Measurements from ENCODE around the gene COMMD7. TPM values are rescaled to one million over a fixed set of nuclear protein-coding genes. Genes with fewer than 3 reads are reported as not detected.
A peak's percentile ranks its signal among the peaks of the same experiment; 100 is the strongest.

The COMMD7 gene
- total RNA-seq (25.8 TPM), polyA plus RNA-seq (57.6 TPM)
- long read RNA-seq, donor 1, partial matches to known transcripts: 0 of 4 reads
- long read RNA-seq, donor 1, other reads (novel, unspliced or antisense): 0 of 4 reads
- long read RNA-seq, donor 2, transcript COMMD7-201 (9 exons, 1,900 nt): major isoform, 21 of 25 reads
- long read RNA-seq, donor 2, partial matches to known transcripts: 0 of 25 reads
- long read RNA-seq, donor 2, other reads (novel, unspliced or antisense): 0 of 25 reads
- long read RNA-seq, donor 3, transcript COMMD7-201 (9 exons, 1,900 nt): major isoform, 23 of 36 reads
- long read RNA-seq, donor 3, partial matches to known transcripts: 11 of 36 reads
- long read RNA-seq, donor 3, other reads (novel, unspliced or antisense): 0 of 36 reads
- long read RNA-seq, donor 4, transcript COMMD7-201 (9 exons, 1,900 nt): major isoform, 6 of 7 reads
- long read RNA-seq, donor 4, partial matches to known transcripts: 0 of 7 reads
- long read RNA-seq, donor 4, other reads (novel, unspliced or antisense): 0 of 7 reads
- long read RNA-seq, donor 5, transcript COMMD7-201 (9 exons, 1,900 nt): major isoform, 32 of 37 reads
- long read RNA-seq, donor 5, transcript COMMD7-202 (9 exons, 1,343 nt): minor isoform, 5 of 37 reads
- long read RNA-seq, donor 5, partial matches to known transcripts: 0 of 37 reads
- long read RNA-seq, donor 5, other reads (novel, unspliced or antisense): 0 of 37 reads
- long read RNA-seq, donor 6, transcript COMMD7-201 (9 exons, 1,900 nt): major isoform, 11 of 12 reads
- long read RNA-seq, donor 6, partial matches to known transcripts: 0 of 12 reads
- long read RNA-seq, donor 6, other reads (novel, unspliced or antisense): 0 of 12 reads
- long read RNA-seq, donor 7, transcript COMMD7-201 (9 exons, 1,900 nt): major isoform, 14 of 17 reads
- long read RNA-seq, donor 7, partial matches to known transcripts: 0 of 17 reads
- long read RNA-seq, donor 7, other reads (novel, unspliced or antisense): 0 of 17 reads
- long read RNA-seq, donor 8, transcript COMMD7-201 (9 exons, 1,900 nt): major isoform, 8 of 9 reads
- long read RNA-seq, donor 8, partial matches to known transcripts: 0 of 9 reads
- long read RNA-seq, donor 8, other reads (novel, unspliced or antisense): 0 of 9 reads
- long read RNA-seq, donor 9, partial matches to known transcripts: 0 of 4 reads
- long read RNA-seq, donor 9, other reads (novel, unspliced or antisense): 0 of 4 reads
- long read RNA-seq, donor 10, transcript COMMD7-201 (9 exons, 1,900 nt): major isoform, 9 of 12 reads
- long read RNA-seq, donor 10, partial matches to known transcripts: 0 of 12 reads
- long read RNA-seq, donor 10, other reads (novel, unspliced or antisense): 0 of 12 reads

- H3K9me3 ChIP-seq (ENCODE audit: control insufficient read depth in 2 of 2, insufficient read depth in 1 of 2, low read length in 1 of 2): no peaks in the 10 kb centered on the region
- H3K27ac ChIP-seq (ENCODE audit: low read depth in 1 of 2, low read length in 1 of 2): peak within 1 kb of the TSS; percentile 55 to 90
- DNase-seq (ENCODE audit: low read depth in 6 of 9, low spot score in 9 of 9): peak in 3 of 9 donors; percentile 60 to 77 (median 64)
- WGBS: 3% methylated on average over 64 of the region's 64 CpGs
- peak within 1 kb of the TSS; percentile 51 to 61 for H3K4me3 ChIP-seq (ENCODE audit: low read length in 2 of 2)
- H3K4me1 ChIP-seq (ENCODE audit: control insufficient read depth in 2 of 2, insufficient read depth in 2 of 2, low read length in 2 of 2): peaks cover 7 to 20% of the 10 kb centered on the region in 2 donors
- no peaks in the 10 kb centered on the region for H3K36me3 ChIP-seq (ENCODE audit: control insufficient read depth in 2 of 2, insufficient read depth in 2 of 2, low read length in 1 of 2)
- no peaks in the 10 kb centered on the region for H3K27me3 ChIP-seq (ENCODE audit: control insufficient read depth in 2 of 2, insufficient read depth in 1 of 2, low read length in 1 of 2)
Measured at GRCh38 chr20:32743237-32744112, at the start of gene COMMD7. Gene COMMD7, minus strand, starts transcription at chr20:32743467. Its CDS starts 76 bp downstream, at chr20:32743391.

- H3K27ac ChIP-seq (ENCODE audit: low read depth in 1 of 2, low read length in 1 of 2): peak overlapping the region in 1 of 2 donors; percentile 33
- peaks cover 0 to 10% of the 10 kb centered on the region in 2 donors for H3K36me3 ChIP-seq (ENCODE audit: control insufficient read depth in 2 of 2, insufficient read depth in 2 of 2, low read length in 1 of 2)
- DNase-seq (ENCODE audit: low read depth in 6 of 9, low spot score in 9 of 9): no peak
- H3K27me3 ChIP-seq (ENCODE audit: control insufficient read depth in 2 of 2, insufficient read depth in 1 of 2, low read length in 1 of 2): no peaks in the 10 kb centered on the region
- no peak overlapping the region for H3K4me3 ChIP-seq (ENCODE audit: low read length in 2 of 2)
- WGBS: 91% methylated on average over 13 of the region's 13 CpGs
- peaks cover 34 to 63% of the 10 kb centered on the region in 2 donors for H3K4me1 ChIP-seq (ENCODE audit: control insufficient read depth in 2 of 2, insufficient read depth in 2 of 2, low read length in 2 of 2)
- H3K9me3 ChIP-seq (ENCODE audit: control insufficient read depth in 2 of 2, insufficient read depth in 1 of 2, low read length in 1 of 2): no peaks in the 10 kb centered on the region
Measured at GRCh38 chr20:32792731-32793458, 49.6 kb upstream of the COMMD7 start.

DNA sequence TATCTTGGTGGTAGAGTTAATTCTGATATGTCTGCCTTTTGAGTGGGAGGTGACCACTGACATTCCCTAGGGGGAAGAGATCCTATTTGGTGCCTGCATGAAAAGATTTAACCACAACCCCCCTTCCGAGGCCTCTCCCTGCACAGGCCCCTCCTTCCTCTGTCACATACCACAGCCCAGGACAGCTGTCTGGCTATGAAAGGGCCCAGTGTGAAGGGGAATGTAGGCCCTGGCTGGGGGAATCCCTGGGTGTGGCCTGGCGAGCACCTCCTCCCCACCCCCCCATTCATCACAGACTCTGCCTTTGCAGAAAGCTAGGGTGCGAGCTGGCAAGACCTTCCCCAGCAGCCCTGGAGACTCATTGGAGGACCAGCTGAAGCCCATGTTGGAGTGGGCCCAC is 49.0 kb upstream of the COMMD7 start:
- DNase-seq (ENCODE audit: low read depth in 6 of 9, low spot score in 9 of 9): peak in 1 of 9 donors; percentile 61
- peaks cover 34 to 61% of the 10 kb centered on the region in 2 donors for H3K4me1 ChIP-seq (ENCODE audit: control insufficient read depth in 2 of 2, insufficient read depth in 2 of 2, low read length in 2 of 2)
- H3K4me3 ChIP-seq (ENCODE audit: low read length in 2 of 2): no peak overlapping the region
- WGBS: 43% methylated on average over 3 of the region's 3 CpGs
- no peaks in the 10 kb centered on the region for H3K9me3 ChIP-seq (ENCODE audit: control insufficient read depth in 2 of 2, insufficient read depth in 1 of 2, low read length in 1 of 2)
- H3K27me3 ChIP-seq (ENCODE audit: control insufficient read depth in 2 of 2, insufficient read depth in 1 of 2, low read length in 1 of 2): no peaks in the 10 kb centered on the region
- peaks cover 1 to 10% of the 10 kb centered on the region in 2 donors for H3K36me3 ChIP-seq (ENCODE audit: control insufficient read depth in 2 of 2, insufficient read depth in 2 of 2, low read length in 1 of 2)
- H3K27ac ChIP-seq (ENCODE audit: low read depth in 1 of 2, low read length in 1 of 2): peak overlapping the region; percentile 33 to 48

DNA sequence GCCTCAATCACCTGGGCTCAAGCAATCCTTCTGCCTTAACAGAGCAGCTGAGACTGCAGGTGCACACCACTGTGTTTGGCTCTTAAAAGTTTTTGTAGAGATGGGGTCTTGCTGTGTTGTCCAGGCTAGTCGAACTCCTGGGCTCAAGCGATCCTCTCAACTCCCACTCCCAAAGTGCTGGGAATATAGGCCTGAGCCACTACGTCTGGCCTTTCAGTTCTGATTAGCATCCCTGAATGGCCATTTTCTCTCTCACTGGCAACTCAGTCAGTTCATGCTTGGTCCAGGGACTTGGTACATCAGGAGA is 47.4 kb upstream of the COMMD7 start:
- 99% methylated on average over 3 of the region's 3 CpGs for WGBS
- Histone ChIP-seq H3K9me3 (ENCODE audit: control insufficient read depth in 2 of 2, insufficient read depth in 1 of 2, low read length in 1 of 2) (no peaks in the 10 kb centered on the region), H3K27ac (ENCODE audit: low read depth in 1 of 2, low read length in 1 of 2) (no peak overlapping the region), H3K4me3 (ENCODE audit: low read length in 2 of 2) (no peak overlapping the region), H3K4me1 (ENCODE audit: control insufficient read depth in 2 of 2, insufficient read depth in 2 of 2, low read length in 2 of 2) (peaks cover 18 to 44% of the 10 kb centered on the region in 2 donors), H3K36me3 (ENCODE audit: control insufficient read depth in 2 of 2, insufficient read depth in 2 of 2, low read length in 1 of 2) (peaks cover 8 to 14% of the 10 kb centered on the region in 2 donors), H3K27me3 (ENCODE audit: control insufficient read depth in 2 of 2, insufficient read depth in 1 of 2, low read length in 1 of 2) (no peaks in the 10 kb centered on the region)
- DNase-seq (ENCODE audit: low read depth in 6 of 9, low spot score in 9 of 9): no peak

DNA sequence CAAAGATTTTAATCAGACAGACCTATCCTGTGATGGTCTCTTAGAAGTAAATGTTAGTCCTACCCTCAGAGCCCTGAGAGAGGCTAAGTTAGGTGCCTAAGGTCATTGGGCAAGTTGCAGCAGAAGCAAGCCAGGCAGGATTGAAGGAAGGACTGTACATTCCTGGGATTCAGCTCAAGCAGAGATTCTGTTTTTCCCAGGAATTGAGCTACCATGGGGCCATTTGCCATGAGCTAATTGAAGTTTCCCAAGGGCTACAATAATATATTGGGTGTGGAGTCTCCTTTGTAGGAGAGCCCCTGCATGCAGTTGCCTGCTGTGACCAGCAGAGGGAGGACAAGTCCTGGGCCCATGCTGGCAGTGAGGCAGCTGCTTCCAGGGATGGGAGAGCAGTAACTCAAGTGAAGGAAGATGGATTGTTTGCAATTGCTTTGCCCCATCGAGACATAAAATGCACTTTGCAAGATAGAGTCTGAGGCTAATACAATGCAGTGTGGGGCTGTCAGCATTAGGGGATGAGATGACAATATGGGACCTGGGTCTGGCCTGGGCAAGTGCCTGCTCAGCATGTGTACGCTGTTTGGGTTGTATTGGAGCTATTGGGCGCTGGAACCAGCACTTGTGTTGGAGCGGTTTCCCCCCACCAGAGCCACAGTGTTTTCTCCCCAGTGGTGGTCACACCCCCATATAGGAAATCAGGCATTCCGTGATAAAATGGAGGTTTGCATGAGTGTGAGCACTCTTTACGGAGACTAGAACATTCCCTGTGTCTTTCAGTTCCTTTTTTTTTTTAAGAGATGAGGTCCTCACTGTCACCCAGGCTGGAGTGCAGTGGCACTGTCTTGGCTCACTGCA is 46.9 kb upstream of the COMMD7 start:
- Histone ChIP-seq H3K27ac (ENCODE audit: low read depth in 1 of 2, low read length in 1 of 2) (no peak overlapping the region), H3K4me3 (ENCODE audit: low read length in 2 of 2) (no peak overlapping the region), H3K9me3 (ENCODE audit: control insufficient read depth in 2 of 2, insufficient read depth in 1 of 2, low read length in 1 of 2) (no peaks in the 10 kb centered on the region), H3K36me3 (ENCODE audit: control insufficient read depth in 2 of 2, insufficient read depth in 2 of 2, low read length in 1 of 2) (peaks cover 8 to 16% of the 10 kb centered on the region in 2 donors), H3K4me1 (ENCODE audit: control insufficient read depth in 2 of 2, insufficient read depth in 2 of 2, low read length in 2 of 2) (peaks cover 18 to 39% of the 10 kb centered on the region in 2 donors), H3K27me3 (ENCODE audit: control insufficient read depth in 2 of 2, insufficient read depth in 1 of 2, low read length in 1 of 2) (no peaks in the 10 kb centered on the region)
- peak in 8 of 9 donors; percentile 50 to 82 (median 64) for DNase-seq (ENCODE audit: low read depth in 6 of 9, low spot score in 9 of 9)
- WGBS: 76% methylated on average over 6 of the region's 6 CpGs

GRCh38 chr20:32787168-32787567 is 43.9 kb upstream of the COMMD7 start:
- Histone ChIP-seq H3K27me3 (ENCODE audit: control insufficient read depth in 2 of 2, insufficient read depth in 1 of 2, low read length in 1 of 2) (no peaks in the 10 kb centered on the region), H3K4me3 (ENCODE audit: low read length in 2 of 2) (no peak overlapping the region), H3K27ac (ENCODE audit: low read depth in 1 of 2, low read length in 1 of 2) (no peak overlapping the region), H3K9me3 (ENCODE audit: control insufficient read depth in 2 of 2, insufficient read depth in 1 of 2, low read length in 1 of 2) (no peaks in the 10 kb centered on the region), H3K36me3 (ENCODE audit: control insufficient read depth in 2 of 2, insufficient read depth in 2 of 2, low read length in 1 of 2) (peaks cover 11 to 16% of the 10 kb centered on the region in 2 donors), H3K4me1 (ENCODE audit: control insufficient read depth in 2 of 2, insufficient read depth in 2 of 2, low read length in 2 of 2) (peaks cover 0 to 13% of the 10 kb centered on the region in 2 donors)
- DNase-seq (ENCODE audit: low read depth in 6 of 9, low spot score in 9 of 9): no peak
- WGBS: 95% methylated on average over 16 of the region's 16 CpGs

- H3K36me3 ChIP-seq (ENCODE audit: control insufficient read depth in 2 of 2, insufficient read depth in 2 of 2, low read length in 1 of 2): peaks cover 11 to 16% of the 10 kb centered on the region in 2 donors
- DNase-seq (ENCODE audit: low read depth in 6 of 9, low spot score in 9 of 9): no peak
- 98% methylated on average over 16 of the region's 16 CpGs for WGBS
- no peaks in the 10 kb centered on the region for H3K27me3 ChIP-seq (ENCODE audit: control insufficient read depth in 2 of 2, insufficient read depth in 1 of 2, low read length in 1 of 2)
- H3K4me1 ChIP-seq (ENCODE audit: control insufficient read depth in 2 of 2, insufficient read depth in 2 of 2, low read length in 2 of 2): peaks cover 0 to 6% of the 10 kb centered on the region in 2 donors
- no peak overlapping the region for H3K4me3 ChIP-seq (ENCODE audit: low read length in 2 of 2)
- no peak overlapping the region for H3K27ac ChIP-seq (ENCODE audit: low read depth in 1 of 2, low read length in 1 of 2)
- H3K9me3 ChIP-seq (ENCODE audit: control insufficient read depth in 2 of 2, insufficient read depth in 1 of 2, low read length in 1 of 2): no peaks in the 10 kb centered on the region
Measured at GRCh38 chr20:32786059-32786760, 42.9 kb upstream of the COMMD7 start.

All from thymus (tissue), 14 donors.